Spleen (tissue), 7 donors: Measurements from ENCODE around the gene PGLYRP2.

Experiments
- CTCF ChIP-seq, 11 experiments: fragments of 200-600 bp in 7 of 11; fragments of 450-650 bp in 4 of 11; sonication (generic) in 4 of 11; IDR thresholded peaks in 8 of 11; conservative IDR thresholded peaks in 3 of 11; 1 replicate in 7 of 11; 2 replicates in 4 of 11; pipeline versions ENCODE4 v1.4.0 to v1.8.0; 2016 to 2021; ENCODE audit warnings: antibody characterized with exemption in 11 of 11, inconsistent platforms in 4 of 11, mild to moderate bottlenecking in 1 of 11
- POLR2A ChIP-seq, 3 donors: fragments of 450-650 bp; IDR thresholded peaks; one replicate each; pipeline ENCODE4 v1.5.1; 2017; ENCODE audit warnings: antibody characterized with exemption in 3 of 3, mild to moderate bottlenecking in 1 of 3
- POLR2AphosphoS5 ChIP-seq, 3 donors: sonication (generic); formaldehyde crosslinking; IDR thresholded peaks; one replicate each; pipeline ENCODE4 v1.5.1; 2017; ENCODE audit warnings: antibody characterized with exemption in 3 of 3
- donor health status: DM: no; HTN: no; CAD: no; lungs with moderate emphysema.
- donor health status: DM: no; HTN: no; CAD: no.
- donor health status: DM: no; HTN: no; CAD: no.

DNA sequence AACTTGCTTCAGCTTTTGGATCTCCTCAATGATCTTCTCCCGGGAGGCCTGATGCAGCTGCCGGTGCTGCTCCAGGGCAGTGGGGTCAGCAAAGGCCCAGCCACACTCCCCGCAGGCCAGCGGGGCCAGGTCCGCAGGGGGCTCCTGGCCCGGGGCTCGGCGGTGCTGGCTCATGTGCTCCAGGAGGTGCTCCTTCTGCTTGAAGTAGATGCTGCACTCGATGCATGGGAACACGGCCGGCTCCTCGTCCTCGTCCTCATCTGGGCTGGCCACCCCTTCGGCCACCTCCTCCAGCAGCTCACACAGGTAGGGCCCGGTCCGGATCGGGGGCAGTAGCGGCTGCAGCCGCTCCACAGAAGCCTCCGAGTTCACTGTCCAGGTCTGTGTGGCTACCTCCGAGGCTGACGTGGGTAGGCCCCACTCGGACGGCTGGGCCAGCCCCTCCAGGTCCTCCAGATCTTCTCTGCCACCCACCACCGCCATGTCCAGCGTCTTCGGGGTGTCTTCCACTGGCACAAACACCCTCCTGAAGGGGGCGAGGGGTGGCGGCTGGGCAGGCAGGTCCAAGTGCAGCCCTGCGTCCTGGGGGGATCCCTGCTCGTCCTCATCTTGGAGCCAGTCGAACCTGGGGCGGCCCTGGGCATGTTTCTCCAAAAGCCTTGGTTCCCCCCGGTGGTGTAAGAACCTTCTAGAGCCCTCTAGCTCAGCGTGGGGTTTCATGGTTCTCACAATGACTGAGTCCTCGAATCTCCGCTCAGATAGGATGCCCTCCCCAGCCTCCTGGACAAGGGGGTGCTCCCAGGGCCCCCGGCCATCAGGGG lies 39.3 kb downstream of the PGLYRP2 start:
- no peak for TF ChIP-seq POLR2A (IDR thresholded peaks at IDR 0.05)
- TF ChIP-seq CTCF (IDR thresholded peaks at IDR 0.05 in 8 of 11, conservative IDR thresholded peaks at IDR 0.05 in 3 of 11) = no peak
- no peak for TF ChIP-seq POLR2AphosphoS5 (IDR thresholded peaks at IDR 0.05)
